TTC549 (cell line): ENCODE data around the gene IQSEC3.
"Not testable (repeated sequence)": the region's sequence is repeated elsewhere in the genome, so short reads cannot be mapped to it uniquely, and the experiment has no call there.

ENCODE experiments used
- FAIRE-seq: peaks from 2 replicates; lab custom pipeline; 2012; peaks lifted over from hg19 to GRCh38; lab: Jason Lieb, UNC

The IQSEC3 gene

DNA sequence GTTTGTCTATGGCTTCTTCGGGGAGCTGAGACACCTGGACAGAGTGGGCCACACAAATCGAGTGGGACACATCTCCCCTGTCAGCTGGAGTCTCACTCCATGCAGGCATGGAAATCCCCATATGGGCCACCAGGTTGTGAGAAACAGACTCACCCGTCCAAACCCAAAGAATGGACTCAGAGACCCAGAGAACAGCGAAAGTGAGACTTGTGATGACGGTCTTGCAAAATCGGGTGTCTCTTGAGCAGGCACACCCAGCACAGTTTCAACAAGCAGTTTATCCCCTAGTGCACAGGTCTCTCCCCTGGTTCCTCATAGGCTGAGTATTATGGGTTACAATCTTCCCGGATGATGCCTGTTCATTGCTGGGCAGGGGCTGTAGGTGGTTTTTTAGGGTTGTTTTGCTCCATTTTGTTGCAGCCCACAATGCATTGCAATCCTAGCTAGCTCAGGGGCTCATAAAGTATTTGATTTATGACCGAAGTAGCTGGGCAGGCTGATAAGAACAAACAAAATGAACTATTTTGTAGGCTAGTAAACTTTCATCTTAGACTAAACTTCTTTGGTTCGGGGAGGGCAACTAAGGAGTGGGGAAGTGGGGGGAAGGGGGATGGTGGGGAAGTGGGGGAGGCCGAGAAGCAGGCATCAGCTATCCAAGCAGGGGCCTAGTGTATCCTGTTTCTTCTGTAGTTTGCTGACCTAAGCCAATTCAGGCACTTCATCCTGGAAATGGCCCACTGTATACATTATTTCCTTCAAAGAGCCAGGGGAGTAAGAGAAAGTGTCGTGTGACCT, 45.3 kb downstream of the IQSEC3 start:
- FAIRE-seq = no peak

DNA sequence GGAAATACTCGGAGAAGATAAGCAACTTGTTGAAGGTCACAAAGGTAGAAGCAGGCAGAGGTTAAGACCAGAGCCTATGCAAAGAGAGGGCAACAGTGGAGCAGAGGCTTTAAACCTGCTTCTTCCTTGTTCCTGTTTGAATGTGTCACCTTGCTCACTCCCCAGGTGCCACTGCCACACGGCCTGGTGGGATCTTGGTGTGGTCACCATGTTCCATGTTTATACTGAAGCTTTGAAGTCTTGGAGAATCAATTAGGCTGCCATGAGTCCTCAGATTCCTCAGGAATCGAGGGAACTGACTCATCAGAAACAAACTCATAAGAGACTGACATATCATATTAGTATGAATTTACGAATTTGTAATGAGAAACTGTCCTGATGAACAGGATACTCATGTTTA, 46.8 kb downstream of the IQSEC3 start:
- FAIRE-seq = no peak

GRCh38 chr12:114626-115211, 48.2 kb downstream of the IQSEC3 start:
- FAIRE-seq = no peak

- no peak for FAIRE-seq
These were observed 49.0 kb downstream of the IQSEC3 start for GRCh38 chr12:115518-115917.

- FAIRE-seq = no peak
These were observed 49.7 kb downstream of the IQSEC3 start for GRCh38 chr12:115960-116915.

DNA sequence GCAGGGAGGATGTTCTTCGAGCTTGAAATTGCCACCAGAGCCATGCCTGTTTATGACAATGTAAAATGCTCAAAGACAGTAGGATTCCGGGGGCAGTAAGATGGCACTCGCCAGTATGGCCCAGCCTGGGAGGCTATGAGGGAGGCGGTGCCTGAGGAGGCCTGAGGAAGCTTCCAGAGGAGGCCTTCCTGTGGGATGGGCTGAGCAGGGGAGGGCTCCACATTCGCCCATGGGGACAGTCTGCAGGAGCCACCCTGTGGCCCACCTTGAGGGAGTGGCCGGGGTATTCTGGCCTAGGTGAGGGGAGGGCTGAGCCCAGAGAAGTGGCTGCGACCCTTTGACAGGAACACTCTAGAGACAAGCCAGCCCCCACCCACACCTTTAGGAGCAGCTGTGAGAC, 50.7 kb downstream of the IQSEC3 start:
- no peak for FAIRE-seq

DNA sequence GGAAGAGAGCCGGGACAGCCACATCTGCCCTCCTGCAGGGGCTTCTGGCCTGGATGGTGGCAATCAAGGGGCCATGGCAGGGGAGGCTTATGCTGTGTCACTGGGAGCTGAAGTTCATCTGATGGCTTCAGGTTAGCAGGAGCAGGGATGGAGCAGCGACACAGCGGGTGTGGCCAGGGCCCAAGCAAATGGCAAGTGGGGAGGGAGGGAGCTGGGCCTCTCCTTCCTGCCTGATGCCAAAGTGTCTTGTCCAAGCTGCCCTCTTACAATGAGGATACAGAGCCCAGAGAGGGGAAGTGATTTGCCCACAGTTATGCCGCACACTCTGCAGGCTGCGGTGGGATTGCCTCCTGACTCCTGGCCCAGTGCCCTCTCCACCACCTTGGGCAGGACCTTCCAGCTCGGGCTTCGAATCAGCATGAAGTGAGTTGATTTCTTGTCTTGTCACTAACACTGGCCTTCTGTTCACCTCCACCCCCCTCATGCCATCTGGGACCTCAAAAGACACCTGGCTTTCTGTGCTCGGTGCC, 51.3 kb downstream of the IQSEC3 start:
- no peak for FAIRE-seq

- no peak for FAIRE-seq
These were observed 52.0 kb downstream of the IQSEC3 start for GRCh38 chr12:118591-118990.

DNA sequence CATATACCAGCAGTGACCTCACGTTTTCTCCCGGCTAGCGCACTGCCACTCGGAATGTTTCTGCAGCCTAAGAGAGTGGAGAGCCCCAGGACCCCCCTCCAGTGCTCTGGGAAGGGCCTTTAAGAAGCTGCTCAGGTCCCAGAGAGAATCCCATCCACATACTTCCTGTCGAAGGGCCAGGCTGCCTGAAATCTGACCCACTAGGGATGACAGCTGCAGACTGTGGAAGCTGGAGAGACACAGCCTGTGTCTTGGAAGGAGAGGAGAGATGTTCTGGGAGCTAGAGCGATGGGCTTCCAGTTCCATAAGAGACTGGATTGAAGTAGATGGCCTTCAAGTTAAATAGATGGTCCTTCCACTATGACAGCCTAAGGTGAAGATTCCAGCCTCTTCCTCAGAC, 54.4 kb downstream of the IQSEC3 start:
- no peak for FAIRE-seq

DNA sequence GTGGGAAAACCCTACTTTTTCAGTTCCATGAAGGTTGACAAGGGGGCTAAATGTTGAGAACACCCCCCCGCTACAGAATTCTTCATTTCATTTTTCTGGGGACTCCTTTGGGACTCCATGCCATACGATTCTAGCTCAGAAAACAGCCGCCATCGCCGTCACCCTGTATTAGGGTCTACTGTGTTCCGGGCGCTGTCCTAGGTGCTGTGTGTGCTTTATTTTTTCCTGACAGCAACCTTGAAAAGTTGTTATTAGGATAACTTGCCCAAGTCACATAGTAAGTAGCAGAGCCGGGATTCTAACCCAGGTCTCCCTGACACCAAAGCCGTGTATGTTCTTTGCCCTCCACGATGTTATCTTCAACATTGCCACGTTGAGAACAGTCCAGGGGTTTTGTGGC, 55.1 kb downstream of the IQSEC3 start:
- no peak for FAIRE-seq

DNA sequence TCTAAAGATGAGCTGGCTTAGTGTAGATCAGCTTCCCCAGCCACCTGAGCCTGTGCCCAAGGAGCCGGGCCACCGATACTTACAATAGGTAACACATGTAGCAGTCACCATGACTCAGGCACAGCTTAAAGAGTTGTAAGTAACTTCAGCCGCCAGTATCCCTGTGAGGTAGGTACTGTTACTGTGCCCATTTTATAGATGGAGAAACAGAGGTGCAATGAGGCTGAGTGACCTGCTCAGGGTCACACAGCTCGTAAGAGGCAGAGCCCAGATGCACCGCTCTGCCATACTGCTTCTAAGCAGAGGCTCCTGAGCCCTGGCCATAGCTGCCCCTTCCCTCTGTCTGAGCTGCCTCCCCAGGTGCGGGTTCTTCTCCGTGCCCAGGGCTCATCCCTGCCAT, 58.5 kb downstream of the IQSEC3 start:
- FAIRE-seq = no peak

GRCh38 chr12:125566-125965, 59.0 kb downstream of the IQSEC3 start:
- no peak for FAIRE-seq

DNA sequence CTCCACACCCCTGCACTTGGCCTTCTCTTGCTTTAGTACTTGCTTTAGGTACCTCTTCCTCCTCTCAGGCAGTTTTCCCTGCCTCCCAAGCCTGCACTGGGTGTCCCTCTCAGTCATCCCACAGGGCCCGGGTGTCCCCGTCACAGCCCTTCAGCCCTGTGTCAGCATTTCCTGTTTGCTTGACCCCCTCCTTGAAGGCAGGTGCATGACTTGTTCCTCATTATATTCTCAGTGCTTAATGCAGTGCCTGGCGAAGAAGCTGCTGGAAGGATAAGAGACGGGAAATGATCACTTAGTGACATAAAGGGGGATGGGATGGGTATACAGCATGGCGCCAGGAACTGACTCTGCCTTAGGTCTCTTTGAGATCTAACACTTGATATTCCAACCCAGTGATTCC, 61.5 kb downstream of the IQSEC3 start:
- FAIRE-seq = no peak

- FAIRE-seq = no peak
These were observed 62.4 kb downstream of the IQSEC3 start for GRCh38 chr12:129001-129400.

- no peak for FAIRE-seq
These were observed 64.0 kb downstream of the IQSEC3 start for GRCh38 chr12:130519-130918.

DNA sequence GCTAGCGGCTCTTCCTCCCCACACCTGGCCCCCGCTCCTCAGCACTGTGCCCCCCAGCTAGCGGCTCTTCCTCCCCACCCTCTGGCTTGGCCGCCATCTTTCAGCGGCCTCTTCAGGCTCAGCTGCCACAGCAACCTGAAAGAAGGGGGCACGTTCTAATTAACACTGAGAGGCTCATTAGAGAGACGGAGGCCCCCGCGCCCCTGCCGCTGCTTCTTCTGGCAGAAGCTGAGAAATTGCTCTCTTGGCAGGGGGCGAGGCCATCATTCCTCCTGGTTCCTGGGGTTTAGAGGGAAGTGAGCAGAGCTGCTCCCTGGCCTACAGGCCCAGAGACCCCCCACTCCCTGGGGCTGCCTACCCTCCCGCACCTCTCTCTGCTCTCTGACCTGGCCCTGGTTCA, 64.4 kb downstream of the IQSEC3 start:
- FAIRE-seq = no peak

GRCh38 chr12:131732-132495, 65.3 kb downstream of the IQSEC3 start:
- FAIRE-seq = no peak

DNA sequence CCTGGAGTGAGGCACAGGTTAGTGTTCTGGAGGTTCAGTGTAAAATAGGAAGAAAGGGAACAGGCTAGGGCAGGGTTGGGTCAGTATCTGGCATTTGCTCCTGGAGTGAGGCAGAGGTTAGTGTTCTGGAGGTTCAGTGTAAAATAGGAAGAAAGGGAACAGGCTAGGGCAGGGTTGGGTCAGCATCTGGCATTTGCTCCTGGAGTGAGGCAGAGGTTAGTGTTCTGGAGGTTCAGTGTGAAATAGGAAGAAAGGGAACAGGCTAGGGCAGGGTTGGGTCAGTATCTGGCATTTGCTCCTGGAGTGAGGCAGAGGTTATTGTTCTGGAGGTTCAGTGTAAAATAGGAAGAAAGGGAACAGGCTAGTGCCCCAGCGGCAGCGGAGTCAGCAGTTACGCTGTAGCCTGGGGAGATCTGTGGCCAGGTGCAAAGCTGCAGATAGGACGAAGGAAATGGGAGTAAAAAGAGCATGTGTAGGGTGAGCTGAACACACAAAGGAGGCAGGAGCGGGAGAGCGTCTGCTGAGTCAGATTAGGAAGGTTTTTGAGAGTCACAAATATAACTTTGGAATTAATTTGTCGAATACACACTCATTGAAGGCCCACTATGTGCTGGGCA, 67.2 kb downstream of the IQSEC3 start:
- not testable (repeated sequence) for FAIRE-seq

DNA sequence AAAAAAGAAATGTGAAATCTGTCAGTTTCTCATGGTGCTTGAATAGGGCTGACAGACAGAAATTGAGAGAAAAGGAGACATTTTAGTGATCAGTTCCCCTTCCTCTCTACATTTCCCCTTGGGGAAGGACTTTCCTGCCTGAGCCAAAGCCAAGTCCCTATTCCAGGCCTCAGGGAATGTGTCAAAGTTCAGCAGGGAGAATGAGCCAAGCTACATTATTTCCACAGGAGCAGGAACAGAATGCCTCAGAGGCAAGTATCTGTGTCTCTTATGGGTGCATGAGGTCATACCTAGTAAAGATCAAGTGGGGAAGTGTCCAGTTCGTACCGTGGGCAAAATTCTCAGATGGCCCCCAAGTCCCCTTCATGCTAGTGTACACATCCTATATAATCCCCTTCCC, 68.6 kb downstream of the IQSEC3 start:
- FAIRE-seq = no peak

DNA sequence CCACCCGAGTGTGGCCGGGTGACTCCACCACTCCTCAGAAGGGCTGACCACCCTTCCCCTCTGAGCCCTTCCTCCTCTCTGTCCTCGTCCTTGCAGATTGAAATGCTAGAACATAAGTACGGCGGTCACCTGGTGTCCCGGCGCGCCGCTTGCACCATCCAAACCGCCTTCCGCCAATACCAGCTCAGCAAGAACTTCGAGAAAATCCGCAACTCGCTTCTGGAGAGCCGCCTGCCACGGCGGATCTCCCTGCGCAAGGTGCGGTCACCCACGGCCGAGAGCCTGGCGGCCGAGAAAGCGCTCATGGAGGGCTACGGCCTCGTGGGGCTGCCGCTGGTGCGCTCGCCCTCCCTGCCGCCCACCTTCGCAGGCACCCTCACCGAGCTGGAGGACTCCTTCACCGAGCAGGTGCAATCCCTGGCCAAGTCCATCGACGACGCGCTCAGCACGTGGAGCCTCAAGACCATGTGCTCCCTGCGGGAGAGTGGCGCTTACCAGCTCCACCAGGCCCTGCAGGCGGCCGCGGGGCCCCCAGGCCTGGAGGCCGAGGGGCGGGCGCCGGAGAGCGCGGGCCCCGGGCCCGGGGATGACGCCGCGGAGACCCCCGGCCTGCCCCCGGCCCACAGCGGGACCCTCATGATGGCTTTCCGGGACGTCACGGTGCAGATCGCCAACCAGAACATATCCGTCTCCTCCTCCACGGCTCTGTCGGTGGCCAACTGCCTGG, 71.8 kb downstream of the IQSEC3 start:
- no peak for FAIRE-seq
